Measurements from ENCODE around the gene TGM3.

TGM3 gene

GRCh38 chr20:2305946-2306345 is 10.1 kb downstream of the TGM3 start:
- no peak for DNase-seq

DNA sequence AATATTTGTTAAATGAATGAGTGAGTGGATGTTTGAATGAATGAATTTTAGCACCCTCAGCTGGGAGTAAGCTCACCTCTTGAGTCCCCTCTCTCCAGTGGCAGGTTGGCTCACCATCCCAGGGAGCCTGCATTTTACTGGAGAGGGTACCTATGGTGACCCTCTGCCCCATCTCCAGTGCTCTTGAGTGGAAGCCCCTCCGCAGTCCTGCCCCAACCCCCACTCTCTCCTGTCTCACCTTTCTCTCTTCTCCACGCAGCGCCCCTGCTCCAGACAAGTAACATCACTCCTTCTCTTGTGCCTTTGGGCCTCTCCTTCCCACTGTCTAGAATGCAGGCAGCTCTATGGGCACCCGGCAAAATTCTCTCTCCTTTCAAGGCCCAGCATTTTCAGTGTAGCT is 11.3 kb downstream of the TGM3 start:
- no peak for DNase-seq

GRCh38 chr20:2311329-2311728 is 15.5 kb downstream of the TGM3 start:
- DNase-seq, result no peak

- DNase-seq, result no peak
These were observed 17.1 kb downstream of the TGM3 start for GRCh38 chr20:2312876-2313275.

GRCh38 chr20:2313316-2313715 is 17.5 kb downstream of the TGM3 start:
- no peak for DNase-seq

DNA sequence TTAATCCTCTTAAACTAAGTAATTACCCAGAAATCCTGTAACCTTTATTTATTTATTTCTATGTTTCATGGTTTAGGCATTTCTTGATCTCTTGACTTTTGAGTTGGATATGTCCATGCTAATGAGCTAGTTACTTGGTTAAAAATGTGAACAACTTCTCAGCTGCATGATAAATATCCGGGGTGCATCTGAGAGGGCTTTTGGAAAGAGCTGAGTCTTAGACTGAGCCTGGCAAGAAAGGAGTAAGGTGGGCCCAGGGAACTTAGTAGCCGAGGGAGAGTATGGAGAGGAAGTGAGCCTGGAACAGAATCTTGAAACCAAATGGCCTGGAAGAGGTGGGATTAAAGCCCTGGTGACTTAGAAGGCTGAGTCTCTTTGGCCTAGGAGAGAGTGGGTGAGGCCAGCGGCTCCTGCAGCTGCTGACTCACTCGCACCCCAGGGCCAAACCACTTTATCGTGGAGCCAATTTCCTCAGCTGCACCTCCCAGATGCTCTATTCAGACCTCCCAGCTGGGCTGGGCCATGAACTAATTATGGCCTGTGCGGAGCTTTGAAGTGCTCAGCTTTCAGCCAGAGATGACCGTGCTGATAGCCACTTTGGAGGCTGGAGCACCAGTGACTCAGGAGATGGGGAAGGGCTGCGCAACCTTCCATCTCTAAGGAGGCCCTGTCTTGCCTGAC is 19.1 kb downstream of the TGM3 start:
- DNase-seq, result no peak

DNA sequence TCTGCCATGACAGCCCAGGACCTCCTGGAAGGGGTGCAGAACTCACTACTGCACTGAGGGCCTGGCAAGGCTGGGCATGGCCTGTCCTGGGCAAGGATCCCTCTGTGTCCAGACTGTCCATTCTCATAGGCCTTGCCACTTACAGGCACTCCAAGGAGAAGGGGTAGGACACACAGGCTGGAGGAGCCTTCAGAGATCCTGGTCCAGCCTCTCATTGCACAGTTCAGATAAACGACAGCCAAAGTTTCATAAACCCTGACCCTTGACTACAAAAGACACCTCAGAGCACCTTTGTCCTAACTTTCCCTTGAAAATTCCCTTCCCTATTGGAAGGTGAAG is 19.6 kb downstream of the TGM3 start:
- DNase-seq, result no peak

GRCh38 chr20:2316847-2317495 is 21.2 kb downstream of the TGM3 start:
- no peak for DNase-seq

GRCh38 chr20:2320813-2321658 is 25.2 kb downstream of the TGM3 start:
- no peak for DNase-seq

GRCh38 chr20:2323051-2323450 is 27.2 kb downstream of the TGM3 start:
- no peak for DNase-seq

- no peak for DNase-seq
These were observed 30.2 kb downstream of the TGM3 start for GRCh38 chr20:2326046-2326445.

- DNase-seq, result no peak
These were observed 32.1 kb downstream of the TGM3 start for GRCh38 chr20:2327620-2328555.

GRCh38 chr20:2329286-2329685 is 33.5 kb downstream of the TGM3 start:
- no peak for DNase-seq

DNA sequence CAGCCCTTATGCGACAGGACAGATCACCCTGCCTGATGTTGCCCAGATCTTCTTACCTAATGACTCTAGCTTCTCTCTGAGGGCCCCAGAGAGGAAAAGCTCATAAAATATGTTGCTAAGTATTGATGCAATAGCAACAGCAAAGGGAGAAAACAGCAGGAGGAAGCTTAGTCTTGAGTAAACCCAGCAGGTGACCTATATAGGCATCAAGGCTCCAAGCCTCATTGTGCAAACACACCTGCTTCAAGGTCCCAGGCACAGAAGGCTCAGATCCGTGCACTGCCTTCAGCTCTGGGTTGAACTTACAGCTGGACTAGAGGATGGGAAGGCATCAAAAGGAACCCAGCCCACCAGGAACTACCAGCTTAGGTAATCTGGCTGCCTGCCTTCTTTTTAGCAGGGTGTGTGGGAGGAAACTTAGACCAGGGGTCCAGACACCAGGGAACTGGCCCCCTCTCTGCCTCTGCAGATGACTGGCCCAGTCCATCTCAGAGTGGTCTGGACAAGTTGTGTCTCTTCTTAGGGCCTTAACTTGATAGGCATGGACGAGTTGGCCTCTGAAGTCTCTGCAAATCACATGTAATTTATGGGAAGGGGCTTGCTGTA is 34.4 kb downstream of the TGM3 start:
- no peak for DNase-seq

DNA sequence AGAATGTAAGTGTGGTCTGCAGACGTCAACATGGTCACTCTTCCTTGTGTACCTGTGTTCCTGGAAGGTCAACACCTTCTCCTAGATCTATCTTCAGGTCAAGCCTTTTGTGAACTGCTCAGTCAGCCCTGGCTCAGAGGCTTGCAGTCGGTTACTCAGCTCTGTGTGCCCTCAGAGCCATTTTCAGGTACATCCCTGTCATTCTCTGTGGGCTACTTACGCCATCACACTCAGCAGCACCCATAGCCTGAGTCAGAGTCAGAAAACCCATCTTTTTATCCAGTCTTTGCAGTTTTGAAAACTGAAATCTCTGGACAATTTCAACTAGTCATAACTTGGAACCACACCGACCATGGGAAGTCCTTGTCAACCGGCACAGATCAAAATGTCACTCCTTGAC is 35.3 kb downstream of the TGM3 start:
- DNase-seq, result no peak

DNA sequence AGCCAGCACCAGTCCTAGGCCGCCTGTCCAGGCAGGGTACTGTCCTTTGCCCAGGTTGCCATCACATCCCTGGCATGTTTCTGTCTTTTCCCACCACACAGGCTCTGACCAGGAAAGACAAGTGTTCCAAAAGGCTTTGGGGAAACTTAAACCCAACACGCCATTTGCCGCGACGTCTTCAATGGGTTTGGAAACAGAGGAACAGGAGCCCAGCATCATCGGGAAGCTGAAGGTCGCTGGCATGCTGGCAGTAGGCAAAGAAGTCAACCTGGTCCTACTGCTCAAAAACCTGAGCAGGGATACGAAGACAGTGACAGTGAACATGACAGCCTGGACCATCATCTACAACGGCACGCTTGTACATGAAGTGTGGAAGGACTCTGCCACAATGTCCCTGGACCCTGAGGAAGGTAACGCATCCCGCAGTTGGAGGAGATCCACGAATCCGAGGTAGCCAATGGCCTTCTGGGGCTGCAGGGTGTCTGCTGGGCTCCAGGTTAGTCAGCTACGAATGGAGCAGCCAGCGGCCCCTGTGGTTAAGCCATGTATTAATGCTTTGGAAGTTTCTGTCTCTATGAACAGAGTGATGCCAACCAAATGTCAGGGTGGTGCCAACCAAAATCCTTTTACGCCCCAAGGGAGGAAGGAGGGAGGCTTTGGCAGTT is 36.2 kb downstream of the TGM3 start:
- DNase-seq, result no peak

GRCh38 chr20:2332711-2333110 is 36.9 kb downstream of the TGM3 start:
- no peak for DNase-seq

DNA sequence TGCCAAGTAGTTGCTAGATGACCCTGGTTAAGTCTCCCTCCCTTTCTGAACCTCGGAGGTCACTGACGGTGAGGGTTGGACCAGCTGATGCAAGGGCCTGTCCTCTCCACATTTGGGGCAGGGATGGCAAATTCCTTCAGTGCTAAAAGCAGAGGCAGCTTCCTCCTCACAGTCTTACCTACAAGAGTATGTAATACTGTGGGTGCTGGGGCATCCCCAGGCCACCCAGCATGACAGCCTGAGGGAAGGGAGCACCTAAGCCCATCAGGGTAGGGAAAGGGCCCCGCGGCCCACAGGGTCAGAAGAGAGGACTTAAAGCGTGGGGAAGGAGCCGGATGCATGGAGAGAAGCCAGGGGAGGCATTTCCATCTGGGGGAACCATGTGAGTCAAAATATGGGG is 38.0 kb downstream of the TGM3 start:
- no peak for DNase-seq

DNA sequence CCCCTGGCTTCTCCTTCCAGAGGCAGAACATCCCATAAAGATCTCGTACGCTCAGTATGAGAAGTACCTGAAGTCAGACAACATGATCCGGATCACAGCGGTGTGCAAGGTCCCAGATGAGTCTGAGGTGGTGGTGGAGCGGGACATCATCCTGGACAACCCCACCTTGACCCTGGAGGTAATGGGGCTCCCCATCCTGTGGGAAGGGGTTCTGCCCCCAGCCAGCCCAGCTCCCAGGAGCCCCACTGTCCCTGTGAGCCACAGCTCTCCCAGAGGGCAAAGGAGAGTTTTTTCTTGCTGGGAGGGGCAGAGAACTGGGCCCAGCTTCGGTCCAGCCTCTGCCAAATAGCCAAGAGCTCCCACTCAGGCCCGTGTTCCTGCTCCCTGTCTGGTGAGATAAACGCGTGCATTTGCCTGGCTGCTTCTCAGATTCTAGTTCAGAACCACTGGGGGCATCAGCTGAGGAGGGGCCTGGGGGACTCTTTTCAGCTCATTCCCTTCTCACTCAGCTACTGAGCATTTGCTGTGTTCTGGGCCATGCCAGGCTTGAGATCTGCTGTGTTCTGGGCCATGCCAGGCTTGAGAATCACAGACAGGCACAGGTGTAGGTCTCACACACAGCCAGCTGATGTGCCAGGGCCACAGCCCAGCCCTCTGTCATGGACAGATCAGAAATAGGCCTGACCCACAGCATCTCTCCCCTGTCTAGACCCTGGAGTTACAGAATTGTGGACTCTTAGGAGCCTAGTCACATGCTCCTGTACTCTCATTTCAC is 39.5 kb downstream of the TGM3 start:
- no peak for DNase-seq

GRCh38 chr20:2336471-2336870 is 40.7 kb downstream of the TGM3 start:
- DNase-seq, result no peak

Measured in anterior cingulate cortex (tissue), 58 donors.